HepG2 (cell line): Measurements from ENCODE around the gene TRAPPC12. TPM values are rescaled to one million over a fixed set of nuclear protein-coding genes. Genes with fewer than 3 reads are reported as not detected.

Experiments
- ARID2 ChIP-seq: sonication (generic); formaldehyde crosslinking; IDR thresholded peaks from 2 replicates; pipeline ENCODE4 v1.8.1; 2022; ENCODE audit warnings: mild to moderate bottlenecking, missing genetic modification reagents, borderline replicate concordance
- CBX5 ChIP-seq: sonication (generic); formaldehyde crosslinking; IDR thresholded peaks from 2 replicates; pipeline ENCODE4 v1.4.0; 2020; ENCODE audit warnings: missing genetic modification reagents, borderline replicate concordance
- CEBPG ChIP-seq: IDR thresholded peaks from 2 replicates; pipeline ENCODE4 v1.6.1; 2016
- DMAP1 ChIP-seq: IDR thresholded peaks from 2 replicates; pipeline ENCODE4 v1.6.1; 2016
- ERF ChIP-seq: IDR thresholded peaks from 2 replicates; pipeline ENCODE4 v1.6.1; 2018; ENCODE audit warnings: missing biosample characterization, missing genetic modification reagents
- GATAD1 ChIP-seq: IDR thresholded peaks from 2 replicates; pipeline ENCODE4 v1.6.1; 2016; ENCODE audit warnings: missing genetic modification reagents, missing compliant biosample characterization
- GFI1 ChIP-seq: sonication (generic); formaldehyde crosslinking; IDR thresholded peaks from 2 replicates; pipeline ENCODE4 v1.5.0; 2020; ENCODE audit warnings: missing genetic modification reagents, mild to moderate bottlenecking, borderline replicate concordance
- KLF16 ChIP-seq, 2 experiments: sonication (generic) in 1 of 2; formaldehyde crosslinking in 1 of 2; IDR thresholded peaks; 2 replicates each; pipeline versions ENCODE4 v1.6.1 to v1.8.0; 2016 to 2023; ENCODE audit warnings: missing genetic modification reagents in 2 of 2, missing compliant biosample characterization in 1 of 2
- KMT2A ChIP-seq: sonication (generic); formaldehyde crosslinking; IDR thresholded peaks from 2 replicates; pipeline ENCODE4 v1.4.0; 2020; ENCODE audit warnings: missing genetic modification reagents
- NCOA2 ChIP-seq: sonication (generic); formaldehyde crosslinking; IDR thresholded peaks from 2 replicates; pipeline ENCODE4 v1.8.0; 2022; ENCODE audit warnings: inconsistent platforms
- NR2F6 ChIP-seq, 2 experiments: IDR thresholded peaks; 2 replicates each; pipeline ENCODE4 v1.6.1; 2016; ENCODE audit warnings: antibody characterized with exemption in 1 of 2, mild to moderate bottlenecking in 1 of 2
- SMYD3 ChIP-seq: sonication (generic); formaldehyde crosslinking; IDR thresholded peaks from 2 replicates; pipeline ENCODE4 v1.8.1; 2023; ENCODE audit warnings: mild to moderate bottlenecking, missing genetic modification reagents
- TFDP1 ChIP-seq: IDR thresholded peaks from 2 replicates; pipeline ENCODE4 v1.6.1; 2016; ENCODE audit warnings: missing compliant biosample characterization, missing genetic modification reagents, borderline replicate concordance
- ZBTB7B ChIP-seq: sonication (generic); formaldehyde crosslinking; IDR thresholded peaks from 2 replicates; pipeline ENCODE4 v1.4.0; 2020; ENCODE audit warnings: missing genetic modification reagents
- ZMYM4 ChIP-seq: sonication (generic); formaldehyde crosslinking; IDR thresholded peaks from 2 replicates; pipeline ENCODE4 v1.8.1; 2023; ENCODE audit warnings: mild to moderate bottlenecking, missing genetic modification reagents
- ZNF687 ChIP-seq: sonication (generic); formaldehyde crosslinking; IDR thresholded peaks from 2 replicates; pipeline ENCODE4 v1.5.1; 2020; ENCODE audit warnings: mild to moderate bottlenecking, missing genetic modification reagents, moderate library complexity
- ZNF766 ChIP-seq: sonication (generic); formaldehyde crosslinking; IDR thresholded peaks from 2 replicates; pipeline ENCODE4 v1.5.0; 2020; ENCODE audit warnings: missing genetic modification reagents, borderline replicate concordance
- ZNF777 ChIP-seq: sonication (generic); formaldehyde crosslinking; IDR thresholded peaks from 2 replicates; pipeline ENCODE4 v1.4.0; 2020; ENCODE audit warnings: missing genetic modification reagents
- polyA plus RNA-seq, 8 experiments: library from polyadenylated mRNA; depleted of rRNA in 3 of 8; stranded (reverse) in 7 of 8; unstranded in 1 of 8; fragments of >200 nt; fragmentation: Illumina TruSeq in 4 of 8; extraction: Trizol in 4 of 8; gene quantifications; 2 replicates each; pipeline versions ENCODE4 v1.2.1 to v1.2.3, GENCODE V29; 2011 to 2016; ENCODE audit warnings: low read depth in 4 of 8, missing spikeins in 1 of 8, mixed read lengths in 1 of 8; ENCODE audit not compliant: insufficient read depth in 1 of 8
- total RNA-seq, 5 experiments: library from RNA; depleted of rRNA; stranded (reverse); fragments of >200 nt; fragmentation: Illumina TruSeq; extraction: Trizol; gene quantifications; 2 replicates each; pipeline ENCODE4 v1.2.3, GENCODE V29; 2016; ENCODE audit warnings: low read depth in 1 of 5
- TF ChIP-seq, protein P1 (sequence below): sonication (generic); formaldehyde crosslinking; IDR thresholded peaks from 2 replicates; pipeline ENCODE4 v1.9.0; 2022; ENCODE audit warnings: missing genetic modification reagents, mild to moderate bottlenecking, borderline replicate concordance

TRAPPC12 gene
- total and polyA plus RNA-seq, 2 of the 13 experiments (the other 11 are each of a cell fraction or from before 2014, with no cell fraction given): 46.4 to 97.7 TPM

DNA sequence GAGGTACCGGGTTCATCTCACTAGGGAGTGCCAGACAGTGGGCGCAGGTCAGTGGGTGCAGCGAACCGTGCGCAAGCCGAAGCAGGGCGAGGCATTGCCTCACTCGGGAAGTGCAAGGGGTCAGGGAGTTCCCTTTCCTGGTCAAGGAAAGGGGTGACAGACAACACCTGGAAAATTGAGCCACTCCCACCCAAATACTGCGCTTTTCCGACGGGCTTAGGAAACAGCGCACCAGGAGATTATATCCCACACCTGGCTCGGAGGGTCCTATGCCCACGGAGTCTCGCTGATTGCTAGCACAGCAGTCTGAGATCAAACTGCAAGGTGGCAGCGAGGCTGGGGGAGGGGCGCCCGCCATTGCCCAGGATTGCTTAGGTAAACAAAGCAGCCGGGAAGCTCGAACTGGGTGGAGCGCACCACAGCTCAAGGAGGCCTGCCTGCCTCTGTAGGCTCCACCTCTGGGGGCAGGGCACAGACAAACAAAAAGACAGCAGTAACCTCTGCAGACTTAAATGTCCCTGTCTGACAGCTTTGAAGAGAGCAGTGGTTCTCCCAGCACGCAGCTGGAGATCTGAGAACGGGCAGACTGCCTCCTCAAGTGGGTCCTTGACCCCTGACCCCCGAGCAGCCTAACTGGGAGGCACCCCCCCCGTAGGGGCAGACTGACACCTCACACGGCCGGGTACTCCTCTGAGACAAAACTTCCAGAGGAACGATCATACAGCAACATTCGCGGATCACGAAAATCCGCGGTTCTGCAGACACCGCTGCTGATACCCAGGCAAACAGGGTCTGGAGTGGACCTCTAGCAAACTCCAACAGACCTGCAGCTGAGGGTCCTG is 9.9 kb upstream of the TRAPPC12 start (continued):
- peak; percentile 29; the same call in 1 of the 2 replicates for TF ChIP-seq CBX5 (CRISPR knock-in tag)
- peak in 1 of 2 experiments; percentile 71; a peak in 2 of 4 replicates for TF ChIP-seq KLF16 (CRISPR knock-in tag; IDR thresholded peaks at IDR 0.05)
- peak; percentile 82 for TF ChIP-seq KMT2A (CRISPR knock-in tag)
- peak; percentile 81; the same call in 1 of the 2 replicates for TF ChIP-seq ARID2 (CRISPR knock-in tag)
- peak; percentile 43; the same call in 1 of the 2 replicates for TF ChIP-seq NCOA2 (CRISPR knock-in tag)
- peak; percentile 59 for TF ChIP-seq ZNF777 (CRISPR knock-in tag)
- 0 out of 2 replicates have a peak, but pooled peaks have one; percentile 22 for TF ChIP-seq CEBPG (CRISPR knock-in tag)
- TF ChIP-seq GATAD1 (CRISPR knock-in tag): peak; percentile 43; the same call in 1 of the 2 replicates
- peak; percentile 58; the same call in 1 of the 2 replicates for TF ChIP-seq ZBTB7B
- peak; percentile 53; the same call in 1 of the 2 replicates for TF ChIP-seq GFI1
- TF ChIP-seq SMYD3 (CRISPR knock-in tag): 0 out of 2 replicates have a peak, but pooled peaks have one; percentile 27
- 0 out of 2 replicates have a peak, but pooled peaks have one; percentile 38 for TF ChIP-seq ZMYM4
- peak; percentile 82 for TF ChIP-seq ZNF687
- 0 out of 2 replicates have a peak, but pooled peaks have one; percentile 56 for TF ChIP-seq ZNF766
- peak; percentile 58; the same call in 1 of the 2 replicates for TF ChIP-seq NR2F6 (IDR thresholded peaks at IDR 0.05)
- TF ChIP-seq NR2F6 (CRISPR knock-in tag; IDR thresholded peaks at IDR 0.05): peak; percentile 72; the same call in 1 of the 2 replicates
- peak; percentile 73; the same call in 1 of the 2 replicates for TF ChIP-seq TFDP1 (CRISPR knock-in tag)
- TF ChIP-seq, protein P1, sequence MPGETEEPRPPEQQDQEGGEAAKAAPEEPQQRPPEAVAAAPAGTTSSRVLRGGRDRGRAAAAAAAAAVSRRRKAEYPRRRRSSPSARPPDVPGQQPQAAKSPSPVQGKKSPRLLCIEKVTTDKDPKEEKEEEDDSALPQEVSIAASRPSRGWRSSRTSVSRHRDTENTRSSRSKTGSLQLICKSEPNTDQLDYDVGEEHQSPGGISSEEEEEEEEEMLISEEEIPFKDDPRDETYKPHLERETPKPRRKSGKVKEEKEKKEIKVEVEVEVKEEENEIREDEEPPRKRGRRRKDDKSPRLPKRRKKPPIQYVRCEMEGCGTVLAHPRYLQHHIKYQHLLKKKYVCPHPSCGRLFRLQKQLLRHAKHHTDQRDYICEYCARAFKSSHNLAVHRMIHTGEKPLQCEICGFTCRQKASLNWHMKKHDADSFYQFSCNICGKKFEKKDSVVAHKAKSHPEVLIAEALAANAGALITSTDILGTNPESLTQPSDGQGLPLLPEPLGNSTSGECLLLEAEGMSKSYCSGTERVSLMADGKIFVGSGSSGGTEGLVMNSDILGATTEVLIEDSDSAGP (CRISPR knock-in tag): peak; percentile 77; the same call in 1 of the 2 replicates
- peak; percentile 81; the same call in 1 of the 2 replicates for TF ChIP-seq ERF (CRISPR knock-in tag)
- peak; percentile 85 for TF ChIP-seq DMAP1 (CRISPR knock-in tag)
